GM19193 (cell line): ENCODE data around the gene FMC1.

Experiments used
- POLR2A ChIP-seq: IDR thresholded peaks from 4 replicates; pipeline ENCODE4 v1.6.1; 2011; ENCODE audit not compliant: insufficient read depth, insufficient read length; ENCODE audit errors: extremely low read depth

Gene FMC1

GRCh38 chr7:139341058-139341775, at the start of gene FMC1:
Gene FMC1 (plus strand): TSS chr7:139341337. CDS start chr7:139341385, 48 bp downstream.
- peak; percentile 68 for TF ChIP-seq POLR2A

- TF ChIP-seq POLR2A: no peak
These were observed 48.3 kb upstream of the FMC1 start for GRCh38 chr7:139292821-139293220.

DNA sequence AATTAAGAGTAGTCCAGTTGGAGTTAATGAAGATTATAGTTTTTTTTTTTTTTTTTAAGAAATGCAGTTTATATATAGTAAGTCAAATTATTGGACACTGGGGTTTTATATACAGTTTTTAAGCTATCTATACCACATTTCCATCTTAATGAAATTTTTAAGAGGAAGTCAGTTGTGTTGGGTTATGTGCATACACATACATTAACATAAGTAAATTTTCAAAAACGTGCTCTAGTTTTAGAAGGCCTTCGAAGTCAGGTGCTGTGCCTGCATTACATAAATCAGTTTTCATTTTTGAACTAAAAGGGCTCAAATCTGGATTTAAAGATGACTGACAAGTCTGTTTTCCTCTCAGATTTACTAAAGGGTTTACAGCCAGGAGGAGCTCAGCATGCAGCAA, 47.6 kb upstream of the FMC1 start:
- no peak for TF ChIP-seq POLR2A

DNA sequence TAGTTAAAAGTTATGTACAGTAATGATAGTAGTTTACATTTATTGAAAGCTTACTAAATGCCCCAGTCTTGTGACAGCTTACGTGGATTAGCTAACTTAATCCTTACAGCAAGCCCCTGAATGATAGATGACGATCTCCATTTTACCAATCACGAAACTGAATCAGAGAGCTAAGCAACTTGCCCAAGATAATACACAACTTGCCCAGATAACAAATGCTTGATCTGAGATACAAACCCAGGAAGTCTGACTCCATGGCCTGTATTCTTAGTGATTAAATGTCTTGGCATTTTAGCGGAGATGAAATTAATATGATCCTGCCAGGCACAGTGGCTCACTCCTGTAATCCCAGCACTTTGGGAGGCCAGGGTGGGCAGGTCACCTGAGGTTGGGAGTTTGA, 46.9 kb upstream of the FMC1 start:
- no peak for TF ChIP-seq POLR2A

DNA sequence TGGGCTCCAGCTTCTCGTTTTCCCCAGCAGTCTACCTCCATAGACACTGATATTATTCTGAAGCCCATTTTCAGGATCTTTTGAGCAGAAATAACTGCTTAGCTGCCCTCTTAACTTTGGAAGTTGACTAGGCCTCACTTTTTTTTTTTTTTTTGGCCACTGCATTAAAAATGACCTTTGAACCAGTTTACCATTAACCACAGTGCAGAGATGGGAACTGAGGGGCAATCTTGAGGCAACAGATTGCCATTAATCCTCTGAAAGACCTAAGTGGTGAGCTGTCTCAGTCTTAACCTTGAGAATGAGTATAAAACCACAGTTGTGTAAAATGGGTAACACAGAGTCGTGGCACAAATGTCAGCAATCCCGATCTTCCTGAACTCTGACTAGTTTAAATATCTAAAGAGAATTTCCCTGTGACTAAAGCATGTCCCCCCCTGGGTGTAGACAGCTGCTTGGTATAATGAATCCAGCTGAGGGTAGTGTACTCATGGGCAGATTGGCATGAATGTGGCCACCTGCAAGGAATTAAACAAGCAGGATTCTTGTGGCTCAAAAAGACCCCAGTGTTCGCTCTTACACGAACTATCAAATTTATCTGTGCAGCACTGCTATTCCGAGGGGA, 46.1 kb upstream of the FMC1 start:
- TF ChIP-seq POLR2A: no peak

DNA sequence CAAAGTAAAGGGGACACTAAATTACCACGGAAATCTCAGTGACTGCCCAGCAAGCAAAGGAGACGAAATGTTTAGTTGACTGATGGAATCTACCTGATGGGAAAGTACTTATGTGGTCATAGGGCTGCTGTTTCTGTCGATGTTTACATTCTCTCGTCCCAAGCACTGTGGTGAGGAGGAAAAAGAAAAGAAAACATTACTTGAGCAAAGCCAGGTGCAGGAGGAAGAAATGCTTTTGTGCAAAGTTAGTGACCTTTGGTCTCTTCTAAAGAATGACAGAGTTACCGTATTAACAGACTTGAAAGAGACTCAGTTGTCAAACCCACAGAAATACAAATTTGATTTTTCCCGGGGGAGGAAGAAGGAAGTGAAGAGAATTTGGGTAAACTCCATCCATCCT, 43.3 kb upstream of the FMC1 start:
- TF ChIP-seq POLR2A: no peak

DNA sequence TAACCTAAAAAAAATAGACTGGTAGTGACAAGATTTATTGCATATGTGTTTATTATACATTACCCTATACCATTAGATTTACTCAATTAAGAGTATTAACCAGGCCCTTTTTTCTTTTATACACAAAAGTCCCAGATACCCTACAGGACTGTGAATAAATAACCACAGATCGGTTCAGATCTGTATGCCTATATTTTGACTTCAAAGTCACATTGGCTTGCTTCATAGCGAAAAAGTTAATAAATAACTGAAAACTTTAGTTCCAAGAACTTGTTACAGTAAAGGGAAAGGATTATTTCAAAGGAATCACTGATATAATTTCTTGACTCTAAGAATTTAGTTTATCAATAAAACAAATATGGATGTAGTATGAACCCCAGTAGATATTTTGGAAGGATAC, 41.8 kb upstream of the FMC1 start:
- TF ChIP-seq POLR2A: no peak

- TF ChIP-seq POLR2A: no peak
These were observed 40.7 kb upstream of the FMC1 start for GRCh38 chr7:139300390-139300789.

DNA sequence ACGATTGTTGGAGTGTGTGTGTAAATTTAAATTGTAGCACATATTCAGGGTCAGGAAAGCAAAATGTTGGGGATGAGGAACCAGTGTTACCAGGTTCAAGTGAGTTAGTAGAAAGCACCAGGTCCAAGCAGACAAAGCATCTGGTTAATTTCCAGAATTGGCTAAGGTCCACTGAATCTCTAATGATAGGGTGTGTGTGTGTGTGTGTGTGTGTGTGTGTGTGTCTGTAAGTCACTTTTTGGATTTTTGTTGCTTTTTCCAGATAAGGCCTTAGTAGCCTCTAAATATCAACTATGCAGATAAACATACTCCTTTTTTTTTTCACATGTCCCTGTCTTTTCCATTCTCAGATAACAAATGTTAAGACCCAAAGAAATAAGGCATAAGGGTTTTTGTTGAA, 36.6 kb upstream of the FMC1 start:
- TF ChIP-seq POLR2A: no peak

DNA sequence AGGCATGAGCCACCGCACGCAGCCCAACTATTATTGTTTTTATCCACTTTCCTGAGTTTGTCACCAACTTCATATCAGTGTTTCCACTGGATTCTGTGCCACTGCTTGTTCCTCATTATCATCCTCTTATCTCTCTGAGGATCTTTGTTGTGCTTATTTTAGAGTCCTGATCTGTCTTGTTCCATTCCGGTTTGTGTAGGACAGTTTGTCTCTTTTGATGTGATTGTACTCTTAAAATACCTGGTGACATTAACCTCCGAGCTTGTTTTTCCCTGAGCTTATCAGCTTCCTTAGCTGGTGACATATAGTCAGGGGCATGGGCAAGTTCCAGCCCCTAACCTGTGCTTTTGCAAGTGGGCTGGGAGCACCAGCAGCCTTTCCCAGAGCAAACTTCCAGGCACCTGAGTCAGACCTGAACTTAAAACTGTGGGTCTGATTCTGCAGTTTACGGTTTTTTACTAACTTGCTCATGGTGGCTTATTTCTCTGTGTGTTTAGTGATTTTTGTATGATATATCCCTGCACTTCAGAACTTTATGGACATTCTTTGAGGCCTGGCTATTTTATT, 23.1 kb upstream of the FMC1 start:
- TF ChIP-seq POLR2A: no peak

DNA sequence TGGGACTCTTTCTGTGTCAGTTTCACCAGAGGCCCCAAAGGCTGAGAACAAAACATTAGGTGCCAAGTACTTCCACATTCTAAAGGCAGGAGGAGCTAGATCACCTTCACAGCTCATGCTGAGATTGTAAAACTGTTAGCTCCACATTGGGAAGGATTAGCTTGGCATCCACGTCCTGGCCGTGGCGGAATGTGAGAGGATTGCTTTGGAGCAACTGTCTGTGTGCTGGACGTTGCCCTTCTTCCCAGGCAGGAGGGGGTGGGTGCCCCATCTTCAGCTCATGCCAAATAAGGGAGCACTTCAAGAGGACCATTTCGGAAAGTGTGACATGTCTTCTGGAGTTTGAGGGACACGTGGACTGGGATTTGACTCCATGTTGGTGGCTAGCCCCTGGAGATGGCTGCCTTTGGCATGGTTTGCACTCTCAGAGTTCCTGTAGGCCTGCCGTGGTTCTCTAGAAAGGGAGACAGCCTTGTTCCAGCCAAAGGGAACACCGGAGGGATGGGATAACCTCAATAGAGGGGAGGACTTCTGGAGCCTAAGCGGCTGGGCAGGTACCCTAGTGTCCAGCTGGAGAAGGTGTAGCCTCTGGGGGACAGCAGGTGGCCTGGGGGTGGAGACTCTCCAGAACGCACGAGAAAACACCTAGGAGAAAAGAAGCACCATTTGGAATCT, 19.9 kb upstream of the FMC1 start:
- TF ChIP-seq POLR2A: no peak

GRCh38 chr7:139328375-139328774, 12.8 kb upstream of the FMC1 start:
- no peak for TF ChIP-seq POLR2A

- no peak for TF ChIP-seq POLR2A
These were observed 12.0 kb upstream of the FMC1 start for GRCh38 chr7:139329119-139329518.

DNA sequence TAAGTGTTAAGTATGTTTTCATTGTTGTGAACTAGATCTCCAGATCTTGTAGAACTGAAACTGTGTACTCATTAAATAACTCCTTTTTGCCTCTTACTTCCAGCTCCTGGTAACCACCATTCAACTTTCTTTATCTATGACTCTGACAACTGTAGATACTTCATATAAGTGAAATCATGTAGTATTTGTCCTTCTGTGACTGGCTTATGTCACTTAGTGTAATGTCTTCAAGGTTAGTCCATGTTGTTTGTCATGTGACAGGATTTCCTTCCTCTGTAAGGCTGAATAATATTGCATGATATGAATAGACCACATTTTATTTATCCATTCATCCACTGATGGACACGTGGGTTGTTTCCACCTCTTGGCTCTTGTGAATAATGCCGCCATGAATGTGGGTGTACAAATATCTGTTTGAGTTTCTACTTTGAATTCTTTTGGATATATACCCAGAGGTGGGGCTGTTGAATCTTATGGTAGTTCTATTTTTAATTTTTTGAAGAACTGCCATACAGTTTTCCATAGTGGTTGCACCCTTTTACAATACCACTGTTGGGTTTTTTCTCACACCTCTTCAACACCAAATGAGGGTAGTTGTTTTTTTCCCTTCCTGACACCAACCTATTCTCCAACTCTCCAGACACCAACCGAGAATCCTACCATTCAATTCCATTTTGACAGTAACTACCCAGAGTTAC, 10.7 kb upstream of the FMC1 start:
- TF ChIP-seq POLR2A: no peak
